ENCODE results near the gene CARNS1.
A peak's percentile ranks its signal among the peaks of the same experiment; 100 is the strongest.

CARNS1 gene

DNA sequence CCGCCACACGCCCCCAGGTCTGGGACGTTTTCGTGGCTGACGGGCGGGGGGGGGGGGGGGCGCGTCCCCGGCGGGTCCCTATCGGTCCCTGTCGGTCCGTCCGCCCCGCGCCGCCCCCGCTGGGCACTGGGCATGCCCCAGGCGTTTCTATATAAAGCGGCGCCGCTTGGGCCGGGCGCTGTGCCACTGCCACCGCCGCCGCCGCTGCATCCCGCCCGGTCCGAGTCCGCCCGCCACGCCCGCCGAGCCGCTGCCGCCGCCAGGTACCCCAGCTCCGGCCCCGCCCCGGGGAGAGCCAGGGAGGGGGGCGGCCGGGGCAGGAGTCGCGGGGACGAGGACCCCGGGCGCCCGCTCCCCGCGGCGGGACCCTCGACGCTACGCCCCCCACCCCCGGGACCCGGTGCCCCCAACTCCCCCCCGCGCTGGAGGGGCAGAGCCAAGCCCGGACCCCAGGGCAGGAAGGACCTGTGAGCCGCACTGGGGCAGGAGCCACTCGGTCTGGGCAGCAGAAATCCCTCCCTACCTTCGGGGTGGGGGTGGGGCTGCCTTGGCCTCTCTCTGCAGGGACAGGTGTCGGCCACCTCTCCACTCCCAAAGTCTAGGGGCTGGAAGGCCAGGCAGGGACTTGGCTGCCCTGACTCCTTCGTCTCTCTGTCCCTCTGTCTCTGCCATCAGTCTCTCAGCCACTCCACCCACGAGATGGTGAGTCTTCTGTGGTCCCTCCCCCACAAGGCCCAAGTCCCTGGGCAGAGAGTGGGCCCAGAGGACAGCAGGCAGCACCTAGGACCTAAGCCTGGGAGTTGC, at the start of gene CARNS1:
CARNS1 (plus strand) TSS at position 178 of the 804 bp plus-strand sequence; CDS start at position 700, 522 bp downstream.
- Mint-ChIP-seq H3K9me3 (no peaks in the 10 kb centered on the region), H3K27ac (peak within 1 kb of the TSS; percentile 91), H3K4me1 (peaks cover 79% of the 10 kb centered on the region), H3K4me3 (peak within 1 kb of the TSS; percentile 76), H3K36me3 (peaks cover 34% of the 10 kb centered on the region)
- DNase-seq (ENCODE audit: low spot score in 2 of 2): no peak
- ATAC-seq: peak; percentile 25

- Mint-ChIP-seq H3K4me1 (peaks cover 86% of the 10 kb centered on the region), H3K9me3 (no peaks in the 10 kb centered on the region), H3K27ac (peak overlapping the region; percentile 29), H3K36me3 (peaks cover 12% of the 10 kb centered on the region), H3K4me3 (no peak overlapping the region)
- ATAC-seq (no peak), DNase-seq (ENCODE audit: low spot score in 2 of 2) (no peak)
Observed at GRCh38 chr11:67365736-67366444, 49.6 kb upstream of the CARNS1 start.

GRCh38 chr11:67366546-67366945, 48.9 kb upstream of the CARNS1 start:
- H3K27ac Mint-ChIP-seq: peak overlapping the region; percentile 29
- H3K36me3 Mint-ChIP-seq: peaks cover 12% of the 10 kb centered on the region
- H3K4me3 Mint-ChIP-seq: no peak overlapping the region
- no peak for DNase-seq (ENCODE audit: low spot score in 2 of 2)
- no peak for ATAC-seq
- H3K9me3 Mint-ChIP-seq: no peaks in the 10 kb centered on the region
- H3K4me1 Mint-ChIP-seq: peaks cover 93% of the 10 kb centered on the region

DNA sequence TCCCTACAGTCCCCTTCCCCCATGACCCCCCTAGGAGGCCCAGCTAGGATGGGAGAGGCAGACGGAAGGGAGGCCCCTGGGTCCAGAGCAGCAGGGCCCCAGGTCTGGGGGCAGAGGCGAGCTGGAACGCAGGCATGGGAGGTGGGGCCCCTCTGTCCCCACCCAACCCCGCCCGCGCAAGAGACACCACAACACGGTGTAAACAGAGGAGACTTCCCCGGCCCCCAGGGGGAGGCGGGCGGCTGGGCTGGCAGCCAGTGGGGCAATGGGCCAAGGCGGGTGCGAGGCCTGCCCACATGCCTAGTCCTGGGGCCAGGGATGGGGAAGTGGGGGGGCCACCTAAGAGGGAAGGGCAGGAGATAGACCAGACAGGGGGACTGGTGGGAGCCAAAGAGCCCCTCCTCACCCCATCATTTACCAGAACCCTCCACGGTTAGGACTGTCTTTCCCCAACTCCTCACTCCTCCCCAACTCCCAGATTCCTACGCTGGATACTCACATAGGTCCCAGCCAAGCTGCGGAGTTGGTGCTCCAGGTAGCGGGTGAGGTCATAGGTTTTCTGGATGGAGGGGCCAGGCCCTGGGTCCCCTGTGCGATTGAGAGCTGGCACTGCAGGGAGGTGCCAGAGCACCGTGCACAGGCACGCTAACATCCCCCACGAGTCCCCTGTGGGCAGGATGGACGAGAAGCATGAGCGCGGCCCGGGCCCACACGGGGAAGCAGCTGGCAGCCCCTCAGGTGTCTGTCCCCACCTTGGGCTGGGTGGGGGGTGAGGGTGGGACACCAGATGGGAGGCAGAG, 48.3 kb upstream of the CARNS1 start:
- Mint-ChIP-seq H3K27ac (no peak overlapping the region), H3K4me1 (peaks cover 93% of the 10 kb centered on the region), H3K4me3 (peak overlapping the region; percentile 17), H3K36me3 (peaks cover 17% of the 10 kb centered on the region), H3K9me3 (no peaks in the 10 kb centered on the region)
- no peak for DNase-seq (ENCODE audit: low spot score in 2 of 2)
- no peak for ATAC-seq

- ATAC-seq (no peak), DNase-seq (ENCODE audit: low spot score in 2 of 2) (no peak)
- H3K27ac Mint-ChIP-seq: peak overlapping the region; percentile 32
- H3K4me1 Mint-ChIP-seq: peaks cover 87% of the 10 kb centered on the region
- H3K4me3 Mint-ChIP-seq: peak overlapping the region; percentile 17
- peaks cover 17% of the 10 kb centered on the region for H3K36me3 Mint-ChIP-seq
- H3K9me3 Mint-ChIP-seq: no peaks in the 10 kb centered on the region
Observed at GRCh38 chr11:67367761-67368227, 47.7 kb upstream of the CARNS1 start.

DNA sequence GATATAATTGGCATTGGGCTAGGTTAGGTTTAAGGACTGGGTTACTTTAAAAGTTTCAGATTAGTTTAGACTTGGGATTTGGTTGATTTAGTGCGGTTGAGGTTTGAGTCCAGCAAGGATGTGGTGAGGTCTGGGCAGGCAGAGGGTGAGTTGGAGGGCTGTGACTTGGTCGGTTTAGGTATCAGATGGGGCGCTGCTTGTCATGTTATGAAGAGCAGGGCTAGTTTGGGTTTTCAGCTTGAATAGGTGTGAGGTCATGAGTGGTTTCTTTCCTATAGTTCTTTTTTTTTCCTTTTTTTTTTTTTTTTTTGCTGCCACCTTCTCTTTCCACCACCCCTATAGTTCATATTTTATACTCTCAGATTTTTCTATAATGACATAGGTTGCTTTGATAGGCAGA, 46.9 kb upstream of the CARNS1 start:
- ATAC-seq (peak; percentile 79), DNase-seq (ENCODE audit: low spot score in 2 of 2) (peak in 1 of 2 donors; percentile 82)
- Mint-ChIP-seq H3K9me3 (no peaks in the 10 kb centered on the region), H3K27ac (peak overlapping the region; percentile 32), H3K4me3 (peak overlapping the region; percentile 17), H3K4me1 (peaks cover 82% of the 10 kb centered on the region), H3K36me3 (peaks cover 22% of the 10 kb centered on the region)

DNA sequence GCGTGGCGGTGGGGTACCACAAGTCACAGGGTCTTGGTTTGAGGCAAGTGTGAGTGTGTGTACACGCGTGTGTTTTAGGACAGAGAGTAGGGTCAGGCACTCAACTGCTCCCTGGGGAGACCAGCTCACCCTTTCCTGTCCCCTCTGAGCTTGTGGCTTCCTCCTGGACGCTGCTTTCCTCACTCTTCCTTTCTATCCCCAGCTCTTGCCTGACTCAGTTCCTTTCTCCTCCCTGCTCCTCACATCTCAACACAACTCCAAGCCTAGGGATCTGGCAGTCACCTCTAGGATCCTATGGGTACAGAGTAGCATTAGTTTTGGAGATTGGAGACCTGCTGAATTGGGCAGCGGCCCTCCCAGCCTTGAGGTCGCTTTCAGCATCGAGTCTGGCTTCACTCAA, 46.2 kb upstream of the CARNS1 start:
- no peaks in the 10 kb centered on the region for H3K9me3 Mint-ChIP-seq
- H3K36me3 Mint-ChIP-seq: peaks cover 28% of the 10 kb centered on the region
- H3K4me1 Mint-ChIP-seq: peaks cover 82% of the 10 kb centered on the region
- no peak overlapping the region for H3K27ac Mint-ChIP-seq
- DNase-seq (ENCODE audit: low spot score in 2 of 2) (no peak), ATAC-seq (no peak)
- peak overlapping the region; percentile 17 for H3K4me3 Mint-ChIP-seq

- Mint-ChIP-seq H3K27ac (peak overlapping the region; percentile 82), H3K36me3 (peaks cover 28% of the 10 kb centered on the region), H3K9me3 (no peaks in the 10 kb centered on the region), H3K4me1 (peaks cover 82% of the 10 kb centered on the region), H3K4me3 (peak overlapping the region; percentile 81)
- DNase-seq (ENCODE audit: low spot score in 2 of 2): no peak
- ATAC-seq: no peak
Observed at GRCh38 chr11:67369801-67370284, 45.6 kb upstream of the CARNS1 start.

DNA sequence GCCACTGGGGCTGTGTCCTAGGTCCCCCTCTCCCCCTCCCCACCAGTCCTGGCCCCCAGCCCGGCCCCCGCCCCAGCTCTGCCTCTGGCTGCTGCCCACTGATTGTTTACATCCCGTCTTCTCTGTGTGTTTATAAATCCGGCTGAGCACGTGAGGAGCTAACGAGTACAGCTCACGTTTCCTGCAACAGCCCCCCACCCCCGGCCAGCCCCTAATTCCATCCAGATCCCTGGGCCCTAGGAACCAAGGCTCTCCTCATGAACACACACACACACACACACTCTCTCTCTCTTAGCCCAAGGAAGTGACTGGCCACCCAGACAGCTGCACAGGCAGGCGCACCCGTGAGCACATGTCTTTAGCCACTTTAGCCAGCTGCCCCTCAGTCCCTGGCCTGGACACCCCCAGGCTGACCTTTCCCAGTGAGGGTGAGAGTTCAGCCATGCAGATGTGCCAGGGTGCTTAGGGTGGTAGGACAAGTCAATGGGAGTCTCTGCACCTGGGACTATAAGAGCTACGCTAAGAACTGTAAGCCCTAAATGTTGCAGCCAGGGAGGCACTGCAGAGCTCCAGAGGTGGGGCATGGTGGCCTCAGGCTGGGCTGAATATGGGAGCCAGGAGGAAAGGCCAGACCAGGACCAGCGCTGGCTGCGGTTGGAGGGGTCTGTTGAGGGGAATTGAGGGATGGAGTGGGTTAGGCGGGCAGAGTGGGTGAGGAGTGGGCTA, 45.0 kb upstream of the CARNS1 start:
- Mint-ChIP-seq H3K9me3 (no peaks in the 10 kb centered on the region), H3K4me3 (peak overlapping the region; percentile 81), H3K36me3 (peaks cover 25% of the 10 kb centered on the region), H3K27ac (peak overlapping the region; percentile 82), H3K4me1 (peaks cover 79% of the 10 kb centered on the region)
- ATAC-seq: no peak
- no peak for DNase-seq (ENCODE audit: low spot score in 2 of 2)

DNA sequence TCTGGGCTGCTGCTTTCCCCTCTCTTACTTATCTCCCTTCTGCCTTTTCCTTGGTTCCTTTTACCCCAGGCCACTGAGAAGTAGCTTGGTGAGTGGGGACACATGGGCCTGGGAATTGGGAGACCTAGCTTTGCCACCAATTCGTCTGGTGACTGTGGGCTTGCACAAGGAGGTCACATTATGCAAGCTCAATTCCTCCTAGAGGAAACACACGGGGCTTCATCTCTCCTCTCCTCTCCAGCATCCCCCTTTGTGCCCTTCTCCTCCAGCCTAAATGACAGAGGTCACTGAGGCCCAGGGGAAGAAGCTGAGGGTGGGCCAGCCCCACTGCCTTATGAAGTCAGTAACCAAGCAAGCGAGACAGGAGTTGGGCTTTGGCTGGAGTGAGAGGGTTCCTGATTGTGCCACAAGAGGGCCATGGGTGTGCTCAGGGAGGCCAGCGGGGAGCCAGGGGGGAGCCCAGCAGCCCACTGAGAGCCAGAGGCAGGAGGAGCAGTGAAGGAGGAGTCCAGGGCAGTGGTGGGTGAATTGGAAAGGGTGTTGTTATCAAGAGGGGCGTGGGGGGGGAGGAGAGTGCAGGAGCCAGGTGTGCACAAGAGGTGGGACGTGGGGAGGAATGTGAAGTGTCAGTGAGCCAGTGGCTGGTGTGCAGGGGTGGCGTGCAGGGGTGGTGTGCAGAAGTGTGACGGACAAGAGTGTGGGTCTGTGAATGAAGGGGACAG, 44.1 kb upstream of the CARNS1 start:
- ATAC-seq: peak; percentile 48

DNA sequence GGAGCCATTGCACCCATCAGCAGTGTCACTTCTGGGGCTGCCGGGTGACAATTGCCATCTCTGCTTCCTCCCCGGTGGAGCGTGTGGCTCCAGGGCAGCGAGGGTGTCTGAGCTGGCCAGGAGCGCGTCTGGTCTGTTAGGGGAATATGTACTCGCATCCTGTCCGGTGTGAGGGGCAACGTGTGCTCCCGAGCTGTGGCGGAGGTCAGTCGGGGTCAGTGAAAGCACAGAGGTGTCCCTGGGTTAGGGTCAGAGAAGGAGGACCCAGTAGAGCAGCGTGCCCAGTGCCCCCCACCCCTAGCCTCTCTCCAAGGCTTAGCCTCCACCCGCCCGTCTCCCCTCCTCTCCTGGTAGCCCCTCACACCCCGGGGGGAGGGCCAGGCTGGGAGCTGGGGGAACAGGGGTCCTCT, 43.6 kb upstream of the CARNS1 start:
- Mint-ChIP-seq H3K4me3 (peak overlapping the region; percentile 81), H3K4me1 (peaks cover 72% of the 10 kb centered on the region), H3K9me3 (no peaks in the 10 kb centered on the region), H3K27ac (peak overlapping the region; percentile 82), H3K36me3 (peaks cover 25% of the 10 kb centered on the region)
- ATAC-seq (no peak), DNase-seq (ENCODE audit: low spot score in 2 of 2) (no peak)

More for the DNA sequence above, 44.1 kb upstream of the CARNS1 start:
- Mint-ChIP-seq H3K4me1 (peaks cover 76% of the 10 kb centered on the region), H3K27ac (peak overlapping the region; percentile 82), H3K4me3 (peak overlapping the region; percentile 81), H3K9me3 (no peaks in the 10 kb centered on the region), H3K36me3 (peaks cover 25% of the 10 kb centered on the region)
- DNase-seq (ENCODE audit: low spot score in 2 of 2): peak in 1 of 2 donors; percentile 70

- peak overlapping the region; percentile 81 for H3K4me3 Mint-ChIP-seq
- DNase-seq (ENCODE audit: low spot score in 2 of 2): no peak
- no peak for ATAC-seq
- H3K4me1 Mint-ChIP-seq: peaks cover 70% of the 10 kb centered on the region
- H3K36me3 Mint-ChIP-seq: peaks cover 25% of the 10 kb centered on the region
- H3K27ac Mint-ChIP-seq: peak overlapping the region; percentile 82
- no peaks in the 10 kb centered on the region for H3K9me3 Mint-ChIP-seq
Observed at GRCh38 chr11:67372321-67372992, 43.0 kb upstream of the CARNS1 start.

GRCh38 chr11:67372993-67373647, 42.4 kb upstream of the CARNS1 start, which contains the start of gene CLCF1:
Gene CLCF1, minus strand, starts transcription at chr11:67373598. Its CDS starts 59 bp downstream, at chr11:67373539.
- Mint-ChIP-seq H3K9me3 (no peaks in the 10 kb centered on the region), H3K27ac (peak within 1 kb of the TSS; percentile 91), H3K4me3 (peak within 1 kb of the TSS; percentile 81), H3K4me1 (peaks cover 63% of the 10 kb centered on the region), H3K36me3 (peaks cover 25% of the 10 kb centered on the region)
- ATAC-seq (peak; percentile 17), DNase-seq (ENCODE audit: low spot score in 2 of 2) (peak in 1 of 2 donors; percentile 68)

Measured in stimulated activated effector memory CD8-positive, alpha-beta T cell treated with anti-CD3 and anti-CD28 coated beads, Interleukin-12 subunit alpha, Interleukin-12 subunit beta, amount 100 ng/mL, for 72 hours (primary cell).